ENCODE data around the gene DOK7. TPM values are rescaled to one million over a fixed set of nuclear protein-coding genes. Genes with fewer than 3 reads are reported as not detected.
A peak's percentile ranks its signal among the peaks of the same experiment; 100 is the strongest.

DOK7 gene
- total and polyA plus RNA-seq, 2 donors (not counting 3 experiments of a cell fraction or from before 2014, with no cell fraction given): not detected

DNA sequence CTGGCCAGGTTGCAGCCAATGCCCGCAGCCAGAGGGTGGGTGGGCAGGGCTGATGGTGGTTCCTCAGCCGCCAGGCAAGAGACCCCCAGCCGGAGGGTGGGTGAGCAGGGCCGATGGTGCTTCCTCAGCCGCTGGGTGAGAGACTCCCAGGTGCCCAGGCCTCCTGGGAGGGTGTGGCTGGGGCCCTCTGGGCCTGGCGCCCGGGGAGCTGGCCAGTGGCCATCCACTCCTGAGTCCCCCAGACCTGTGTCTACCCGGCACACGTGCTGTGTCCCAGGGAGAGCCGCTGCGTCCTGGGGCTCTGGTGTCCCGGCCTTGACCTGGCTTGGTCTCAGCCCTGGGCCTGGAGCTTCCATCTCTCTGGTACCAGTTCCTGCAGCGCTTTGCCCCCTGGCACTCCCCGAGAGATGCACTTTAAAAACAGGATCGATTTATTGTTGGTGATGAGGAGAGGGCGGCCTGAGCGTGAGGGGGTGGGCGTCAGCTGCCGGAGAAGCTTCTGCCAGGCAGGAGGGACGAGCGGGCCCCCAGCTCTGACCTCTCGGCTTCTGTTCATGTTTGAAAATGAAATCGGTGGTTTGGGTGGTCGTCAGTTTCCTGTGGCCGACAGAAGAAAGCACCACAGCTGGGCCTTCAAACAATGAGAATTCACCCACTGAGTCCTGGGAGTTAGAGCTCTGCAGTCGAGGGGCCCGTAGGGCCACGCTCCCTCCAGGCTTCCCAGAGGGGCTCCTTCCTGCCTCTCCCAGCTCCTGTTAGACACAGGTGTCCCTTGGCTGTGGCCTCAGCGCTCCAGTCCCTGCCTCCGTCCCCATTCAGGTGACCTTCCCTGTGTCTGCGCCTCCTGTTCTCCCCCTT lies 6.5 kb downstream of the DOK7 start:
- no TSS peak for BruUV-seq (replicated peaks)
- Histone ChIP-seq H3K79me2 (ENCODE audit: control insufficient read depth, insufficient read depth, low read length) (no peaks in the 10 kb centered on the region), H3K36me3 (ENCODE audit: control insufficient read depth in 2 of 2, extremely low read depth in 1 of 2, insufficient read depth in 2 of 2, low read length in 2 of 2) (no peaks in the 10 kb centered on the region), H4K20me1 (replicated peaks; ENCODE audit: control insufficient read depth, extremely low read depth, insufficient read depth, low read length) (no peaks in the 10 kb centered on the region), H3K4me3 (replicated peaks in 1 of 3; ENCODE audit: insufficient read depth in 1 of 3, low read depth in 1 of 3, low read length in 3 of 3) (no peak overlapping the region), H3K9me3 (replicated peaks; ENCODE audit: control insufficient read depth, insufficient read depth, low read length) (no peaks in the 10 kb centered on the region), H3K9me1 (replicated peaks; ENCODE audit: control insufficient read depth, extremely low read depth, insufficient read depth, low read length) (no peaks in the 10 kb centered on the region), H3K9ac (replicated peaks; ENCODE audit: extremely low read depth, insufficient read depth, low read length) (no peak overlapping the region), H3K27ac (ENCODE audit: insufficient read depth, low read depth, low read length) (no peak overlapping the region), H2AFZ (ENCODE audit: low read depth, low read length) (no peak overlapping the region), H3K27me3 (ENCODE audit: control insufficient read depth in 2 of 2, insufficient read depth in 2 of 2, low read length in 2 of 2) (no peaks in the 10 kb centered on the region), H3K4me1 (ENCODE audit: control insufficient read depth, extremely low read depth, insufficient read depth, low read length) (no peaks in the 10 kb centered on the region), H3K4me2 (ENCODE audit: insufficient read depth, low read length) (no peak overlapping the region)
- DNase-seq (ENCODE audit: low read depth, low spot score) (no peak), FAIRE-seq (no peak)
- intact Hi-C loops (cut with micrococcal nuclease): no loop called here
- dilution Hi-C loops (cut with MboI; ENCODE audit: extremely low pct_ligation_motif_present, low sequenced_read_pairs): no loop called here
- ChIA-PET CTCF (interaction anchor here (1.4 to 4.1 kb wide), 3 partner anchors 8 to 17 kb away, joined by 4 to 16 read pairs (median 5); no protein-coding TSS in a partner anchor), POLR2A (no interaction called here)
- no peak for TF ChIP-seq POLR2AphosphoS5 (IDR thresholded peaks at IDR 0.05; ENCODE audit: insufficient read depth, low read depth, low read length)

DNA sequence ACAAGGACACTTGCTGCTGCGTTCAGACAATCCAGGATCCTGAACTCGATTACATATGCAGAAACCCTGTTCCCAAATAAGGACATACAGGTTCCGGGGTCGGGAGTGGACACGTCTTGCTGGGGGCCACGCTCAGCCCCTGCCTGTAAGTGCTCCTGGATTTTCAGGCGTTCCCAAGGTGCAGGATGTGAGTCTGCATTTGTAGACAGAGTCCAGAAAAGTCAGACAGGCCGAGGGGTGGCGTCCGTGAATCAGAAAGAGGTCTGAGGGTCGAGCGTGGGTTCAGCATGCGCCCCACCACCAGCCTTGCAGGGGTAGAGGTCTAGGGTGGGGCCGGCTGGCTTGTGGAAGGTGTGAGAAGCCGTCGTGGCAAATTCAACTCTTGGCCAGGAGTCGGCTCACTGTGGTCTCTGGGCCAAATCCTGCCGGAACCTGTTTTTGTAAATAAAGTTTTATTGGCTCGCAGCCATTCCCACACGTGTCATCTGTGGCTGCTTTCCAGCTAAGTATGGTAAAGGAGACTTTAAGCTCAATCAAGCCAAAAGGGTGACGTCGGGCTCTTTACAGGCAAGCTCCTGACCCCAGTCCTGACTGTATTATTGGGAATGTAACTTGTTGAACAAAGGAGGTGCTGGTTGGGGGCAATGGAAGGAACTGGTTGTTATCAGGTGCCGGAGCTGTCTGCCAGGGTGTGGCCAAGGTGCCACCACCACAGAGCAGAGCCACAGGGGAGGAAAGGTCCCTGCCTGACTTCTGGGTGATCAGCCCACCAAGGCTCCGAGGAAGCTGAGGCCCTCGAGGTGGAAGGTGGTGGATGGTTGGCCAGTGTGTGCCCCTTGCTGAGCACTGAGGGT lies 7.4 kb downstream of the DOK7 start:
- Histone ChIP-seq H3K27me3 (ENCODE audit: control insufficient read depth in 2 of 2, insufficient read depth in 2 of 2, low read length in 2 of 2) (no peaks in the 10 kb centered on the region), H3K4me1 (ENCODE audit: control insufficient read depth, extremely low read depth, insufficient read depth, low read length) (no peaks in the 10 kb centered on the region), H3K36me3 (ENCODE audit: control insufficient read depth in 2 of 2, extremely low read depth in 1 of 2, insufficient read depth in 2 of 2, low read length in 2 of 2) (no peaks in the 10 kb centered on the region), H3K4me3 (replicated peaks in 1 of 3; ENCODE audit: insufficient read depth in 1 of 3, low read depth in 1 of 3, low read length in 3 of 3) (no peak overlapping the region), H3K9me1 (replicated peaks; ENCODE audit: control insufficient read depth, extremely low read depth, insufficient read depth, low read length) (no peaks in the 10 kb centered on the region), H3K9me3 (replicated peaks; ENCODE audit: control insufficient read depth, insufficient read depth, low read length) (no peaks in the 10 kb centered on the region), H3K9ac (replicated peaks; ENCODE audit: extremely low read depth, insufficient read depth, low read length) (no peak overlapping the region), H4K20me1 (replicated peaks; ENCODE audit: control insufficient read depth, extremely low read depth, insufficient read depth, low read length) (no peaks in the 10 kb centered on the region), H3K27ac (ENCODE audit: insufficient read depth, low read depth, low read length) (no peak overlapping the region), H3K4me2 (ENCODE audit: insufficient read depth, low read length) (no peak overlapping the region), H2AFZ (ENCODE audit: low read depth, low read length) (no peak overlapping the region), H3K79me2 (ENCODE audit: control insufficient read depth, insufficient read depth, low read length) (no peaks in the 10 kb centered on the region)
- intact Hi-C loops (cut with micrococcal nuclease): no loop called here
- dilution Hi-C loops (cut with MboI; ENCODE audit: extremely low pct_ligation_motif_present, low sequenced_read_pairs): no loop called here
- DNase-seq (ENCODE audit: low read depth, low spot score) (peak; percentile 21), FAIRE-seq (no peak)
- no TSS peak for BruUV-seq (replicated peaks)
- POLR2A ChIA-PET: no interaction called here
- CTCF ChIA-PET: interaction anchor here (1.0 to 4.1 kb wide), 4 partner anchors 9 to 277 kb away, joined by 3 to 16 read pairs (median 4); no protein-coding TSS in a partner anchor
- TF ChIP-seq JUN (IDR thresholded peaks at IDR 0.05; ENCODE audit: borderline replicate concordance, insufficient read depth, insufficient read length, low read depth) (no peak), MYC (IDR thresholded peaks at IDR 0.05; ENCODE audit: low read depth, low read length) (no peak)
- TF ChIP-seq, protein P1, sequence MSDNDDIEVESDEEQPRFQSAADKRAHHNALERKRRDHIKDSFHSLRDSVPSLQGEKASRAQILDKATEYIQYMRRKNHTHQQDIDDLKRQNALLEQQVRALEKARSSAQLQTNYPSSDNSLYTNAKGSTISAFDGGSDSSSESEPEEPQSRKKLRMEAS (IDR thresholded peaks at IDR 0.05; ENCODE audit: insufficient read depth, insufficient read length): no peak
- TF ChIP-seq, protein P2, sequence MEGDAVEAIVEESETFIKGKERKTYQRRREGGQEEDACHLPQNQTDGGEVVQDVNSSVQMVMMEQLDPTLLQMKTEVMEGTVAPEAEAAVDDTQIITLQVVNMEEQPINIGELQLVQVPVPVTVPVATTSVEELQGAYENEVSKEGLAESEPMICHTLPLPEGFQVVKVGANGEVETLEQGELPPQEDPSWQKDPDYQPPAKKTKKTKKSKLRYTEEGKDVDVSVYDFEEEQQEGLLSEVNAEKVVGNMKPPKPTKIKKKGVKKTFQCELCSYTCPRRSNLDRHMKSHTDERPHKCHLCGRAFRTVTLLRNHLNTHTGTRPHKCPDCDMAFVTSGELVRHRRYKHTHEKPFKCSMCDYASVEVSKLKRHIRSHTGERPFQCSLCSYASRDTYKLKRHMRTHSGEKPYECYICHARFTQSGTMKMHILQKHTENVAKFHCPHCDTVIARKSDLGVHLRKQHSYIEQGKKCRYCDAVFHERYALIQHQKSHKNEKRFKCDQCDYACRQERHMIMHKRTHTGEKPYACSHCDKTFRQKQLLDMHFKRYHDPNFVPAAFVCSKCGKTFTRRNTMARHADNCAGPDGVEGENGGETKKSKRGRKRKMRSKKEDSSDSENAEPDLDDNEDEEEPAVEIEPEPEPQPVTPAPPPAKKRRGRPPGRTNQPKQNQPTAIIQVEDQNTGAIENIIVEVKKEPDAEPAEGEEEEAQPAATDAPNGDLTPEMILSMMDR (IDR thresholded peaks at IDR 0.05; ENCODE audit: extremely low read depth in 1 of 2, insufficient read depth in 1 of 2, low read depth in 1 of 2, low read length in 2 of 2): no peak

Data from endothelial cell of umbilical vein (primary cell).